Suprapubic skin (tissue), 4 donors: ENCODE data around the gene WNK2. TPM values are rescaled to one million over a fixed set of nuclear protein-coding genes. Genes with fewer than 3 reads are reported as not detected.

Experiments
- DNase-seq, 2 donors: peaks; one replicate each; pipeline ENCODE4 v3.0.0-alpha.2; 2019; ENCODE audit warnings: low spot score in 2 of 2
- H3K27ac ChIP-seq: fragments of 200-600 bp; sonication (generic); one replicate; pipeline ENCODE4 v1.5.1; 2019
- H3K27me3 ChIP-seq: fragments of 200-600 bp; sonication (generic); one replicate; pipeline ENCODE4 v1.5.1; 2019
- H3K36me3 ChIP-seq: fragments of 200-600 bp; sonication (generic); one replicate; pipeline ENCODE4 v1.5.1; 2019
- H3K4me1 ChIP-seq: fragments of 200-600 bp; sonication (generic); one replicate; pipeline ENCODE4 v1.5.1; 2019
- H3K4me3 ChIP-seq: fragments of 200-600 bp; sonication (generic); one replicate; pipeline ENCODE4 v1.5.1; 2019; ENCODE audit warnings: mild to moderate bottlenecking
- H3K9me3 ChIP-seq: fragments of 200-600 bp; sonication (generic); one replicate; pipeline ENCODE4 v1.5.1; 2019
- CTCF ChIP-seq, 2 donors: fragments of 200-600 bp in 1 of 2; fragments of 450-650 bp in 1 of 2; sonication (generic) in 1 of 2; IDR thresholded peaks; one replicate each; pipeline ENCODE4 v1.5.1; 2016 to 2019; ENCODE audit warnings: antibody characterized with exemption in 2 of 2, mild to moderate bottlenecking in 1 of 2, moderate library complexity in 1 of 2
- EP300 ChIP-seq: sonication (generic); formaldehyde crosslinking; IDR thresholded peaks from one replicate; pipeline ENCODE4 v1.6.1; 2017; ENCODE audit warnings: antibody characterized with exemption
- POLR2A ChIP-seq, 2 donors: fragments of 450-650 bp; IDR thresholded peaks; one replicate each; pipeline ENCODE4 v1.6.1; 2017; ENCODE audit warnings: antibody characterized with exemption in 2 of 2, mild to moderate bottlenecking in 2 of 2, moderate library complexity in 2 of 2
- POLR2AphosphoS5 ChIP-seq, 3 donors: sonication (generic); formaldehyde crosslinking; IDR thresholded peaks; one replicate each; pipeline ENCODE4 v1.6.1; 2017; ENCODE audit warnings: antibody characterized with exemption in 3 of 3
- WGBS: methylation state at CpG from one replicate; pipeline ENCODE4 v1.1.5; 2018; 5-methylcytosine and 5-hydroxymethylcytosine counted together
- total RNA-seq, 4 donors: library from RNA; depleted of rRNA; stranded (reverse); fragments of >200 nt; gene quantifications; one replicate each; pipeline ENCODE4 v1.1.0, GENCODE V29; 2016

The WNK2 gene
- total RNA-seq, 4 donors from 2014 or later, result 39.5 to 93.7 (median 45.3) TPM

DNA sequence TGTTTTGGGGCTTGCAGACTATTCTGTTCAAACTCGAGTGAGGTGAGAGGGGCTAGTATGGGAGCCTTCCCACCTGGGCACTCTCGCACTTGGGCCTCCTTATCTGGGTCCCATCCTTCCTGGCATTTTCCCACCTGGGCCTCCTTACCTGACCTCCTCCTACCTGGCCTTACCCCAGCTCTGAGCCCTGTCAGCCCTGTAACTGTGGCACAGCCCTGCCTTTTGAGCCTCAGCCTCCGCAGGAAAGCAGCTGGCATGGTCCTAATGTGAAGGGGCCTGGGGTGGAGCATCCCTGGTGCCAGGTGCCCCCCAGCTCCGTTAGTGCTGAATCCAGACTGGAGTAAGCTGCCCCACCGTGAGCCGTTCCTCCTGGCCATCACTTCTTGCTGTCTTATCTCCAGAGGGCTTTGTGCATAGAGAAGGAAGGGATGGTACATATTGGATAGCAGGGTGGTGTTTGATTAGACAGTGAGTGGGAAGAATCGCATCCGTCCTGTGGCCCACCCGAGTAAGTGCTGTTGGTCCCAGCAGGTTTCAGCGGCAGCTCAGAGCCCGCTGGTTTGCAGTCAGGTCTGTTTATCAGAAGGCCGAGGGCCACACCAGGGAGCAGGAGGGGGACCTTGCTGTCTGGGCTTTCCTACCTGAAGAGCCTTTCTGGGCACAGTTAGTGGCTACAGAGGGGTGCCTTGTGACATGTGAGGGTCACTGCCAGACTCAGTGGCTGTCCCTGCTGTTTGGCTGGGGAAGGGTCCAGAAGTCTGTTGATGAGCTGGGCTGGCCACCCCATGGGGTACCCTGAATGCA lies 76.5 kb downstream of the WNK2 start:
- no peaks in the 10 kb centered on the region for H3K27me3 ChIP-seq
- H3K27ac ChIP-seq, result no peak overlapping the region
- TF ChIP-seq POLR2A (IDR thresholded peaks at IDR 0.05) (no peak), POLR2AphosphoS5 (IDR thresholded peaks at IDR 0.05) (no peak)
- peak in 1 of 2 donors; percentile 74 for DNase-seq
- no peaks in the 10 kb centered on the region for H3K4me1 ChIP-seq
- H3K36me3 ChIP-seq, result peaks cover 10% of the 10 kb centered on the region
- H3K9me3 ChIP-seq, result no peaks in the 10 kb centered on the region
- no peak overlapping the region for H3K4me3 ChIP-seq
- WGBS, result 97% methylated on average over 12 of the region's 12 CpGs

DNA sequence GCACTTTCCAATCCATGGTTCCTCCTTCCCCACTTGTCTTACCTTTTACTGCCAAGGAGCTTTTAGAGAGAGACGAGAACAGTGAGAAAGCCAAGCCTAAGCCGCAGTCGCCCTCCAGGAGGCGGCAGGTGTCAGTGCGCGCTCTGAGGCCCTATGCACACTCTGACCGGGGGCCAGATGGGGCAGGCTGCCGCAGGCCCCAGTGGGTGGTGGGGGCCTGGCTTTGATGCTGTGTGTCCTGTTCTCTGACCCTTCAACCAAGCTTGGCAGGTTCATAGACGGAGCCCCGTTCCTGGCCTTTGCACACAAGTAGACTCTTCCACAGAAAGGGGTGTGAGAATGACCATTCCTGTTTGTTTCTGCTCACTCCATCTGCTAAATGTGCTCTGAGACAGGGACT lies 77.3 kb downstream of the WNK2 start:
- Histone ChIP-seq H3K36me3 (peaks cover 10% of the 10 kb centered on the region), H3K27me3 (no peaks in the 10 kb centered on the region), H3K4me3 (no peak overlapping the region), H3K9me3 (no peaks in the 10 kb centered on the region), H3K27ac (no peak overlapping the region), H3K4me1 (no peaks in the 10 kb centered on the region)
- DNase-seq, result peak in 1 of 2 donors; percentile 61
- no peak for TF ChIP-seq POLR2AphosphoS5 (IDR thresholded peaks at IDR 0.05)
- TF ChIP-seq EP300, result no peak
- no peak for TF ChIP-seq CTCF (IDR thresholded peaks at IDR 0.05)
- TF ChIP-seq POLR2A (IDR thresholded peaks at IDR 0.05), result no peak
- WGBS, result 91% methylated on average over 7 of the region's 10 CpGs

DNA sequence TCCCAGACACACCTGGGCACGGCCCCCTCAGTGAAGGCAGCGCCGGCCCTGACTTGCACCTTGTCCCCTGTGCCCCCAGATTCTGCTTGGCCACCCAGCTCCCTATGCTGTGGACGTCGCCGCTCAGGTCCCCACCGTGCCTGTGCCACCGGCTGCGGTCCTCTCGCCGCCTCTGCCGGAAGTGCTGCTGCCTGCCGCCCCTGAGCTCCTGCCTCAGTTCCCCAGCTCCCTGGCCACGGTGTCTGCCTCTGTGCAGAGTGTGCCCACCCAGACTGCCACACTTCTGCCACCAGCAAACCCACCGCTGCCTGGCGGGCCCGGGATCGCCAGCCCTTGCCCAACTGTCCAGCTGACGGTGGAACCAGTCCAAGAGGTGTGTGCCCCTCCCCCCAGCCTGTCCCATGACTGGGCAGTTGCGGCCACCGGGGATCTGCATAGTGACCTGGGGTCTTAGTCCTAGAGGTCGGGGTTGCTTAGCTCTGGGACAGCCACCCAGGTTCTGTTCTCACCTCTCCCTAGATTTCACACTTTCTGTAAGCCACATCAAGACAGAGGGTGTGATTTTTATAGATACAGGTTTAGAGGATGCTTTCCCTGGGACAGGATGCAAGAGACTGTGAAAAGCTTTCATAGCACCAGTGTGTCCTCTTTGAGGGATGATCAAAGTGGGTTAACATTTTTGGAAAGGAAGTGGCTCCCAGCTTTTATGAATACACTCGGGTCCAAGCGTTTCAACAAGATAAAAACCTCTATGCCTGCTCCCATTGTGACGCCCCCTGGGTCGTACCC lies 78.0 kb downstream of the WNK2 start:
- TF ChIP-seq CTCF (IDR thresholded peaks at IDR 0.05) (no peak), POLR2AphosphoS5 (IDR thresholded peaks at IDR 0.05) (no peak), EP300 (no peak), POLR2A (IDR thresholded peaks at IDR 0.05) (no peak)
- H3K27me3 ChIP-seq, result no peaks in the 10 kb centered on the region
- 87% methylated on average over 20 of the region's 26 CpGs for WGBS
- peaks cover 7% of the 10 kb centered on the region for H3K36me3 ChIP-seq
- no peak overlapping the region for H3K27ac ChIP-seq
- H3K4me1 ChIP-seq, result no peaks in the 10 kb centered on the region
- H3K9me3 ChIP-seq, result no peaks in the 10 kb centered on the region
- peak; percentile 60 to 76 for DNase-seq
- H3K4me3 ChIP-seq, result no peak overlapping the region

DNA sequence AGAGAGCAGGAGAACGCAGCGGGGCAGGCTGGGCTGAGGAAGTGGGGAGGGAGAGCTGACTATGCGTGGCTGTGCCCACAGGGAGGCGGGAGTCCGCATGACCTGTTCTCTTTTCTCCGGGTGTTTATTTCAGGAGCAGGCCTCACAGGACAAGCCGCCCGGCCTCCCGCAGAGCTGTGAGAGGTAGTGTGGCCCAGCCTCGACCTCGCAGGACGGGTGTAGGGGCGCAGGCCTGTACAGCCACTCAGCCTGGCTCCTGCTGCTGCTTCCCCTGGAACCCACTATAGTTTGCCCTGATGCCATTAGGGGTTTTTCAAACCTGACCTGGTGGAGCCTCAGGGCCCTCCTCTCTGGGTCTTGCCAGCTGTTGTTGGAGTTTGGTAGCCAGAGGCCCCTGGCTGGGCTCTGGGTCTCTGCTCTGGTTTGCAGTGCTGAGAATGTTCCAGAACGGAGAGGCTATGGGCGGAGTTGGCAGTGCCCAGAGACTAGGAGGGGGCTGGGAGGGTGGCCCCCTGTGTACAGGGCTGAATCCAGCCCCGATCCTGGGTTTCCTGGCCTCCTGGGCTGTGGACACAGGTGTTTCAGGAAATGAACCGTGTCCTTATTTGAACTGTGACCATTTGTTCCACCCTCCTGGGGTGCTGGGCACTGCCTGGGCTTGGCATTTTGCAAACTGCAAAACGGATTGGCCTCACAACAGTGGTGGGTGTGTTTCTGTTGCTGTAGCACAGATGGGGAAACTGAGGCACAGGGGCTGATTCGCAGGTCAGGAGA lies 78.8 kb downstream of the WNK2 start:
- no peak overlapping the region for H3K27ac ChIP-seq
- no peak for TF ChIP-seq CTCF (IDR thresholded peaks at IDR 0.05)
- TF ChIP-seq EP300, result no peak
- no peak for TF ChIP-seq POLR2A (IDR thresholded peaks at IDR 0.05)
- no peak for TF ChIP-seq POLR2AphosphoS5 (IDR thresholded peaks at IDR 0.05)
- no peak overlapping the region for H3K4me3 ChIP-seq
- no peaks in the 10 kb centered on the region for H3K4me1 ChIP-seq
- 91% methylated on average over 6 of the region's 19 CpGs for WGBS
- H3K9me3 ChIP-seq, result no peaks in the 10 kb centered on the region
- peaks cover 6% of the 10 kb centered on the region for H3K36me3 ChIP-seq
- DNase-seq, result peak in 1 of 2 donors; percentile 65
- H3K27me3 ChIP-seq, result no peaks in the 10 kb centered on the region

- Histone ChIP-seq H3K9me3 (no peaks in the 10 kb centered on the region), H3K4me3 (no peak overlapping the region), H3K36me3 (peaks cover 6% of the 10 kb centered on the region), H3K27me3 (no peaks in the 10 kb centered on the region), H3K27ac (no peak overlapping the region), H3K4me1 (peaks cover 6% of the 10 kb centered on the region)
- DNase-seq, result peak; percentile 44 to 74
- TF ChIP-seq POLR2AphosphoS5 (IDR thresholded peaks at IDR 0.05) (no peak), CTCF (IDR thresholded peaks at IDR 0.05) (no peak), POLR2A (IDR thresholded peaks at IDR 0.05) (no peak), EP300 (no peak)
- WGBS, result 90% methylated on average over 24 of the region's 41 CpGs
These were observed 79.6 kb downstream of the WNK2 start for GRCh38 chr9:93263334-93264229.
